Erythroblast (primary cell): ENCODE results near the gene TTC28.
"Not testable (repeated sequence)": the region's sequence is repeated elsewhere in the genome, so short reads cannot be mapped to it uniquely, and the experiment has no call there.

Experiments used
- GATA1 ChIP-seq: IDR thresholded peaks from 2 replicates; pipeline ENCODE4 v1.6.1; 2011; ENCODE audit warnings: low read depth, mild to moderate bottlenecking, control low read depth, low read length, moderate library complexity
- POLR2A ChIP-seq: IDR thresholded peaks from 2 replicates; pipeline ENCODE4 v1.6.1; 2011; ENCODE audit warnings: mild to moderate bottlenecking, low read length

- TF ChIP-seq POLR2A, GATA1: not testable (repeated sequence)
These were observed at the start of gene TTC28 for GRCh38 chr22:28679611-28680287.
